Peyer's patch (tissue), 4 donors: ENCODE data around the gene PLPPR2. TPM values are rescaled to one million over a fixed set of nuclear protein-coding genes. Genes with fewer than 3 reads are reported as not detected.
"Not testable (repeated sequence)": the region's sequence is repeated elsewhere in the genome, so short reads cannot be mapped to it uniquely, and the experiment has no call there.

Source experiments
- DNase-seq, 3 donors: peaks; one replicate each; pipeline ENCODE4 v3.0.0-alpha.2; 2017 to 2019
- H3K27ac ChIP-seq, 4 donors: fragments of 200-600 bp; sonication (generic); one replicate each; pipeline ENCODE4 v1.5.1; 2016 to 2019
- H3K27me3 ChIP-seq, 2 donors: fragments of 200-600 bp; sonication (generic); one replicate each; pipeline ENCODE4 v1.5.1; 2019
- H3K36me3 ChIP-seq, 3 donors: fragments of 200-600 bp; sonication (generic); one replicate each; pipeline ENCODE4 v1.5.1; 2016 to 2019
- H3K4me1 ChIP-seq, 4 donors: fragments of 200-600 bp; sonication (generic); one replicate each; pipeline ENCODE4 v1.5.1; 2016 to 2019
- H3K4me3 ChIP-seq, 4 donors: fragments of 200-600 bp; sonication (generic); 1 replicate in 3 of 4; 2 replicates in 1 of 4; pipeline ENCODE4 v1.5.1; 2016 to 2019; ENCODE audit warnings: mild to moderate bottlenecking in 1 of 4
- H3K9me3 ChIP-seq, 4 donors: fragments of 200-600 bp; sonication (generic); one replicate each; pipeline ENCODE4 v1.5.1; 2016 to 2019; ENCODE audit warnings: mild to moderate bottlenecking in 1 of 4
- CTCF ChIP-seq, 6 experiments: fragments of 450-650 bp in 4 of 6; fragments of 200-600 bp in 2 of 6; sonication (generic) in 1 of 6; IDR thresholded peaks; one replicate each; pipeline ENCODE4 v1.5.1; 2017 to 2019; ENCODE audit warnings: antibody characterized with exemption in 6 of 6, mild to moderate bottlenecking in 3 of 6, moderate library complexity in 1 of 6
- POLR2A ChIP-seq, 2 donors: fragments of 450-650 bp; IDR thresholded peaks; one replicate each; pipeline ENCODE4 v1.5.1; 2017; ENCODE audit warnings: antibody characterized with exemption in 2 of 2, mild to moderate bottlenecking in 2 of 2, moderate library complexity in 2 of 2
- total RNA-seq, 4 donors: library from RNA; depleted of rRNA; stranded (reverse); fragments of >200 nt; gene quantifications; one replicate each; pipeline ENCODE4 v1.1.0, GENCODE V29; 2016

The PLPPR2 gene
- total RNA-seq, 4 donors from 2014 or later: 6.8 to 18.2 (median 10.1) TPM

- Histone ChIP-seq H3K27me3 (no peaks in the 10 kb centered on the region), H3K4me1 (no peaks in the 10 kb centered on the region), H3K4me3 (no peak overlapping the region), H3K9me3 (no peaks in the 10 kb centered on the region), H3K36me3 (no peaks in the 10 kb centered on the region), H3K27ac (no peak overlapping the region)
- no peak for DNase-seq
- TF ChIP-seq CTCF (IDR thresholded peaks at IDR 0.05): no peak
- no peak for TF ChIP-seq POLR2A (IDR thresholded peaks at IDR 0.05)
Measured at GRCh38 chr19:11401808-11402543, 46.7 kb downstream of the PLPPR2 start.

- no peaks in the 10 kb centered on the region for H3K27me3 ChIP-seq
- H3K4me3 ChIP-seq: no peak overlapping the region
- H3K9me3 ChIP-seq: no peaks in the 10 kb centered on the region
- H3K4me1 ChIP-seq: no peaks in the 10 kb centered on the region
- H3K27ac ChIP-seq: no peak overlapping the region
- TF ChIP-seq POLR2A (IDR thresholded peaks at IDR 0.05) (no peak), CTCF (IDR thresholded peaks at IDR 0.05) (no peak)
- no peak for DNase-seq
- no peaks in the 10 kb centered on the region for H3K36me3 ChIP-seq
Measured at GRCh38 chr19:11404588-11405222, 49.5 kb downstream of the PLPPR2 start.

GRCh38 chr19:11405846-11406643, 50.8 kb downstream of the PLPPR2 start:
- Histone ChIP-seq H3K4me3 (no peak overlapping the region), H3K27me3 (no peaks in the 10 kb centered on the region), H3K9me3 (no peaks in the 10 kb centered on the region), H3K4me1 (no peaks in the 10 kb centered on the region), H3K27ac (no peak overlapping the region), H3K36me3 (no peaks in the 10 kb centered on the region)
- no peak for DNase-seq
- peak in 1 of 6 experiments; percentile 5 for TF ChIP-seq CTCF (IDR thresholded peaks at IDR 0.05)
- no peak for TF ChIP-seq POLR2A (IDR thresholded peaks at IDR 0.05)

- H3K4me1 ChIP-seq, DNase-seq, H3K4me3 ChIP-seq, H3K27me3 ChIP-seq, H3K9me3 ChIP-seq, H3K36me3 ChIP-seq, H3K27ac ChIP-seq: not testable (repeated sequence)
Measured at GRCh38 chr19:11406703-11407236, 51.5 kb downstream of the PLPPR2 start.

- Histone ChIP-seq H3K36me3 (no peaks in the 10 kb centered on the region), H3K4me1 (no peaks in the 10 kb centered on the region)
Measured at GRCh38 chr19:11408591-11408990, 53.4 kb downstream of the PLPPR2 start.

More at GRCh38 chr19:11408591-11408990, 53.4 kb downstream of the PLPPR2 start:
- Histone ChIP-seq H3K9me3 (no peaks in the 10 kb centered on the region), H3K4me3 (no peak overlapping the region), H3K27me3 (no peaks in the 10 kb centered on the region), H3K27ac (no peak overlapping the region)
- TF ChIP-seq POLR2A (IDR thresholded peaks at IDR 0.05) (no peak), CTCF (IDR thresholded peaks at IDR 0.05) (no peak)
- DNase-seq: no peak
